ENCODE results near the gene IMPA2.

The IMPA2 gene

GRCh38 chr18:11989966-11990380 lies 8.7 kb downstream of the IMPA2 start:
- DNase-seq (ENCODE audit: low read depth, low spot score): peak; percentile 15

GRCh38 chr18:11990539-11990938 lies 9.2 kb downstream of the IMPA2 start:
- no peak for DNase-seq (ENCODE audit: low read depth, low spot score)

- no peak for DNase-seq (ENCODE audit: low read depth, low spot score)
Measured at GRCh38 chr18:11991021-11991795, 9.9 kb downstream of the IMPA2 start.

- no peak for DNase-seq (ENCODE audit: low read depth, low spot score)
Measured at GRCh38 chr18:11992096-11992790, 10.9 kb downstream of the IMPA2 start.

GRCh38 chr18:11993264-11993916 lies 12.1 kb downstream of the IMPA2 start:
- no peak for DNase-seq (ENCODE audit: low read depth, low spot score)

GRCh38 chr18:11994336-11994702 lies 13.0 kb downstream of the IMPA2 start:
- DNase-seq (ENCODE audit: low read depth, low spot score): peak; percentile 41

GRCh38 chr18:11994703-11995444 lies 13.6 kb downstream of the IMPA2 start:
- peak; percentile 31 for DNase-seq (ENCODE audit: low read depth, low spot score)

GRCh38 chr18:11995445-11996189 lies 14.3 kb downstream of the IMPA2 start:
- peak; percentile 83 for DNase-seq (ENCODE audit: low read depth, low spot score)

GRCh38 chr18:11996190-11996754 lies 15.0 kb downstream of the IMPA2 start:
- DNase-seq (ENCODE audit: low read depth, low spot score): no peak

- DNase-seq (ENCODE audit: low read depth, low spot score): no peak
Measured at GRCh38 chr18:11996907-11997306, 15.6 kb downstream of the IMPA2 start.

- no peak for DNase-seq (ENCODE audit: low read depth, low spot score)
Measured at GRCh38 chr18:11997466-11997865, 16.2 kb downstream of the IMPA2 start.

- no peak for DNase-seq (ENCODE audit: low read depth, low spot score)
Measured at GRCh38 chr18:11998193-11998592, 16.9 kb downstream of the IMPA2 start.

- no peak for DNase-seq (ENCODE audit: low read depth, low spot score)
Measured at GRCh38 chr18:11999429-11999828, 18.1 kb downstream of the IMPA2 start.

- DNase-seq (ENCODE audit: low read depth, low spot score): no peak
Measured at GRCh38 chr18:12000072-12000659, 18.9 kb downstream of the IMPA2 start.

GRCh38 chr18:12001421-12001820 lies 20.1 kb downstream of the IMPA2 start:
- DNase-seq (ENCODE audit: low read depth, low spot score): no peak

- DNase-seq (ENCODE audit: low read depth, low spot score): no peak
Measured at GRCh38 chr18:12003894-12004293, 22.6 kb downstream of the IMPA2 start.

GRCh38 chr18:12005538-12006487 lies 24.5 kb downstream of the IMPA2 start:
- DNase-seq (ENCODE audit: low read depth, low spot score): no peak

GRCh38 chr18:12006488-12006840 lies 25.2 kb downstream of the IMPA2 start:
- DNase-seq (ENCODE audit: low read depth, low spot score): no peak

GRCh38 chr18:12007063-12007462 lies 25.8 kb downstream of the IMPA2 start:
- no peak for DNase-seq (ENCODE audit: low read depth, low spot score)
